ENCODE measurements around the gene MPDU1. TPM values are rescaled to one million over a fixed set of nuclear protein-coding genes. Genes with fewer than 3 reads are reported as not detected.

MPDU1 gene
- total RNA-seq, 1 donor from 2014 or later, result 73.4 TPM

DNA sequence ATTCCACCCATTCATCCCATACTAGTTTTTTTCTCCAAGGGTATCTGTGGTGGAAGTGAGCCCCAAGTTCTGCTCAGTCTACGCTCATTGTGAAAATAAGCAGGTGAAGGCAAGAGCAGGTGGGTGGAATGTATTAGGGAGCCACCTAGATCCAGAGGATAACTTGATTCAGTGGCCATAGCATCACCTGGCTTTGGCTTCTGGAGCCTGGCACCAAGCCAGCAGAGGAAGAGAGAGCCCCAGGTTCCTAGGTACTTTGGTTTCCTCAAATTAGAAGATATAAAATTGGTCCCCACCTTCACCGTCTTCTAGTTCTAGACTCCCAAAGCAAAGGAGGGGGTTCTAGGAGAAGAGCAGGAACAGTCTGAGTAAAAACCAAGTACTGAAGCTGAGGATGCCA lies 27.0 kb downstream of the MPDU1 start:
- H3K27me3 ChIP-seq, result no peaks in the 10 kb centered on the region
- H3K4me3 ChIP-seq, result no peak overlapping the region
- no peaks in the 10 kb centered on the region for H3K9me3 ChIP-seq
- H3K4me1 ChIP-seq, result peaks cover 54% of the 10 kb centered on the region
- H3K36me3 ChIP-seq, result no peaks in the 10 kb centered on the region
- intact Hi-C loops (cut with DNase I), result no loop called here
- H3K27ac ChIP-seq, result no peak overlapping the region
- no peak for DNase-seq (ENCODE audit: extremely low spot score in 2 of 2)
- TF ChIP-seq POLR2AphosphoS5 (IDR thresholded peaks at IDR 0.05; ENCODE audit: insufficient read depth in 1 of 2, low read depth in 1 of 2) (no peak), POLR2A (IDR thresholded peaks at IDR 0.05) (no peak)
- TF ChIP-seq, protein P1, sequence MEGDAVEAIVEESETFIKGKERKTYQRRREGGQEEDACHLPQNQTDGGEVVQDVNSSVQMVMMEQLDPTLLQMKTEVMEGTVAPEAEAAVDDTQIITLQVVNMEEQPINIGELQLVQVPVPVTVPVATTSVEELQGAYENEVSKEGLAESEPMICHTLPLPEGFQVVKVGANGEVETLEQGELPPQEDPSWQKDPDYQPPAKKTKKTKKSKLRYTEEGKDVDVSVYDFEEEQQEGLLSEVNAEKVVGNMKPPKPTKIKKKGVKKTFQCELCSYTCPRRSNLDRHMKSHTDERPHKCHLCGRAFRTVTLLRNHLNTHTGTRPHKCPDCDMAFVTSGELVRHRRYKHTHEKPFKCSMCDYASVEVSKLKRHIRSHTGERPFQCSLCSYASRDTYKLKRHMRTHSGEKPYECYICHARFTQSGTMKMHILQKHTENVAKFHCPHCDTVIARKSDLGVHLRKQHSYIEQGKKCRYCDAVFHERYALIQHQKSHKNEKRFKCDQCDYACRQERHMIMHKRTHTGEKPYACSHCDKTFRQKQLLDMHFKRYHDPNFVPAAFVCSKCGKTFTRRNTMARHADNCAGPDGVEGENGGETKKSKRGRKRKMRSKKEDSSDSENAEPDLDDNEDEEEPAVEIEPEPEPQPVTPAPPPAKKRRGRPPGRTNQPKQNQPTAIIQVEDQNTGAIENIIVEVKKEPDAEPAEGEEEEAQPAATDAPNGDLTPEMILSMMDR (IDR thresholded peaks at IDR 0.05), result no peak

DNA sequence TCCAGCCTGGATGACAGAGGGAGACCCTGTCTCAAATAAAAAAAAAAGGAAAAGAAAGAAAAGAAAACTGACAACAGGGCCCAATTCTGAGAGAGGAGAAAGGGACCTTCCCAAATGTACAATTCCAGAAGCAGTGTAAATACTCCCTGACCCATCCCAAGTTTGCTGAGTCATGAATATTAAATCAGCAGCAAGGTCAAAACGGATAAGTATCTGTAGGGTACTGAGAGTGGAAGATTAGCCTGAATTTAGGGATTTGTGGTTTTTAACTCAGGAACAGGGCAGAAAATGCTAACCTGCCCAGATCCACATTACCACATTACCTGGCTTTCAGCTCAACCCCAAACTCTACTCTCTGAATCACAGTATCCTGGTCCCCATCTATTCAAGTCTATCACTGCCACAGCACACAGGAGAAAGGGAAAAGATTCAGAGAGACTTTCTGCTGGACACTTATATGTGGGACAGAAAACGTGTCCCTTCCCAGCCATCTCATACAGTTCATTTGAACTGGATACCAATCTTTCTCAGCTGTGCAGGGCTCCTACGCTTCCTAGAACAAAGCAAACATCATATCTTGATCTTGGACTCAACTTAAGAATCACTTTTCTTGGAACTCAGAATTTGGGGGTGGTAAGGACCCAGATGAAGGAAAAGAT lies 28.1 kb downstream of the MPDU1 start:
- no peaks in the 10 kb centered on the region for H3K27me3 ChIP-seq
- TF ChIP-seq, protein P1 (IDR thresholded peaks at IDR 0.05), result no peak
- TF ChIP-seq POLR2AphosphoS5 (IDR thresholded peaks at IDR 0.05; ENCODE audit: insufficient read depth in 1 of 2, low read depth in 1 of 2), result no peak
- no peak for TF ChIP-seq POLR2A (IDR thresholded peaks at IDR 0.05)
- intact Hi-C loops (cut with DNase I), result no loop called here
- no peak overlapping the region for H3K27ac ChIP-seq
- no peak overlapping the region for H3K4me3 ChIP-seq
- DNase-seq (ENCODE audit: extremely low spot score in 2 of 2), result no peak
- peaks cover 55% of the 10 kb centered on the region for H3K4me1 ChIP-seq
- no peaks in the 10 kb centered on the region for H3K36me3 ChIP-seq
- no peaks in the 10 kb centered on the region for H3K9me3 ChIP-seq

- H3K36me3 ChIP-seq, result no peaks in the 10 kb centered on the region
- H3K4me3 ChIP-seq, result no peak overlapping the region
- no peaks in the 10 kb centered on the region for H3K9me3 ChIP-seq
- H3K27ac ChIP-seq, result no peak overlapping the region
- intact Hi-C loops (cut with DNase I), result no loop called here
- H3K4me1 ChIP-seq, result peaks cover 55% of the 10 kb centered on the region
- no peak for TF ChIP-seq POLR2A (IDR thresholded peaks at IDR 0.05)
- no peak for TF ChIP-seq POLR2AphosphoS5 (IDR thresholded peaks at IDR 0.05; ENCODE audit: insufficient read depth in 1 of 2, low read depth in 1 of 2)
- TF ChIP-seq, protein P1 (IDR thresholded peaks at IDR 0.05), result no peak
- DNase-seq (ENCODE audit: extremely low spot score in 2 of 2), result no peak
- no peaks in the 10 kb centered on the region for H3K27me3 ChIP-seq
Observed at GRCh38 chr17:7612294-7612640, 28.6 kb downstream of the MPDU1 start.

DNA sequence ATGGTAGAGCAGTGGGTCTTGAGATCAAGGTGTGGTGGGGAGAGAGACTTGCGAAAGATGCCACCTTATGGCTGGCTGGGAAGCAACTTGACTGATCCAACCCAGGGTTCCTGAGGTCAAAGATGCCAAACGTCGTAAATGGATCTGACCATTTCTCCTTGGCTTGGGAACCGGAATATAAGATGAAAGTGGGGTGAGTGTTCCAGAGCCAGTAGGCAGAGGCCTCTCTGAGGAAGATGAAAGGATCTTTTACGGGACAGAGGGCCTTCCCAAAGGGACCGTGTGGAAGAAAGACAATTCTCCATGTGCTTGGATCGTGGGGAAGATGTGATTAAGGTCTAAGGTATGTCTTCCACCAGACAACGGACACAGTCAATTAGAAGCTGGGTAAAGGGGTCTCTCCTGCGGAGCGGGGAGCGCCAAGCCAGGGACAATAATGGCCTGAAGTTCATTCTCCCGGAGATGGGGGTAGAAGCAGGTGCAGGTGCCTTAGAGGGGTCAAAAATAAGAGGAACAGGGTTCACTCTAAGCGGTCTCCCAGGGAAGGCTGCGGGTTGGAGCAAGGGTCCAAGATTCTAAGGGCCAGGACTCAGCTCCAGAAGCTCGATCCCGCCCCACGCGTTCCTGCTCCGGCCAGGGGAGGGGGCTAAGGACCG lies 30.2 kb downstream of the MPDU1 start:
- H3K27ac ChIP-seq, result peak overlapping the region; percentile 86
- no peaks in the 10 kb centered on the region for H3K27me3 ChIP-seq
- peaks cover 55% of the 10 kb centered on the region for H3K4me1 ChIP-seq
- intact Hi-C loops (cut with DNase I), result loop anchor here (2.0 kb wide), 1 partner anchor 73 kb away; the partner anchor contains the start of gene TP53
- no peaks in the 10 kb centered on the region for H3K36me3 ChIP-seq
- H3K4me3 ChIP-seq, result peak overlapping the region; percentile 83 to 98
- H3K9me3 ChIP-seq, result no peaks in the 10 kb centered on the region
- no peak for DNase-seq (ENCODE audit: extremely low spot score in 2 of 2)
- TF ChIP-seq, protein P1 (IDR thresholded peaks at IDR 0.05), result no peak
- TF ChIP-seq POLR2AphosphoS5 (IDR thresholded peaks at IDR 0.05; ENCODE audit: insufficient read depth in 1 of 2, low read depth in 1 of 2), result no peak
- no peak for TF ChIP-seq POLR2A (IDR thresholded peaks at IDR 0.05)

Measured in vagina (tissue), 2 donors.